ENCODE measurements around the gene AMZ2. TPM values are rescaled to one million over a fixed set of nuclear protein-coding genes. Genes with fewer than 3 reads are reported as not detected.
"Not testable (repeated sequence)": the region's sequence is repeated elsewhere in the genome, so short reads cannot be mapped to it uniquely, and the experiment has no call there.

The AMZ2 gene
- total RNA-seq, 1 donor from 2014 or later, result 43.2 TPM

GRCh38 chr17:68249354-68249765 lies 1.5 kb downstream of the AMZ2 start:
- no peak for DNase-seq

GRCh38 chr17:68253426-68253825 lies 5.6 kb downstream of the AMZ2 start:
- DNase-seq, result not testable (repeated sequence)

GRCh38 chr17:68255151-68255550 lies 7.3 kb downstream of the AMZ2 start:
- no peak for DNase-seq

- no peak for DNase-seq
Observed at GRCh38 chr17:68255731-68256538, 8.1 kb downstream of the AMZ2 start.

GRCh38 chr17:68256701-68257100 lies 8.9 kb downstream of the AMZ2 start:
- DNase-seq, result not testable (repeated sequence)

- DNase-seq, result no peak
Observed at GRCh38 chr17:68257934-68258333, 10.1 kb downstream of the AMZ2 start.

GRCh38 chr17:68258890-68259647 lies 11.2 kb downstream of the AMZ2 start:
- DNase-seq, result peak; percentile 84

GRCh38 chr17:68259648-68259951 lies 11.8 kb downstream of the AMZ2 start:
- not testable (repeated sequence) for DNase-seq

- peak; percentile 57 for DNase-seq
Observed at GRCh38 chr17:68260051-68260762, 12.4 kb downstream of the AMZ2 start.

GRCh38 chr17:68262467-68262866 lies 14.6 kb downstream of the AMZ2 start:
- DNase-seq, result peak; percentile 29

- peak; percentile 68 for DNase-seq
Observed at GRCh38 chr17:68263101-68263681, 15.3 kb downstream of the AMZ2 start.

- not testable (repeated sequence) for DNase-seq
Observed at GRCh38 chr17:68265833-68266232, 18.0 kb downstream of the AMZ2 start.

- no peak for DNase-seq
Observed at GRCh38 chr17:68273722-68274121, 25.9 kb downstream of the AMZ2 start.

- not testable (repeated sequence) for DNase-seq
Observed at GRCh38 chr17:68276339-68276738, 28.5 kb downstream of the AMZ2 start.

- no peak for DNase-seq
Observed at GRCh38 chr17:68277807-68278206, 30.0 kb downstream of the AMZ2 start.

GRCh38 chr17:68281965-68282364 lies 34.1 kb downstream of the AMZ2 start:
- DNase-seq, result not testable (repeated sequence)

- no peak for DNase-seq
Observed at GRCh38 chr17:68288375-68288774, 40.5 kb downstream of the AMZ2 start.

GRCh38 chr17:68288804-68289203 lies 41.0 kb downstream of the AMZ2 start:
- DNase-seq, result no peak

GRCh38 chr17:68289473-68289872 lies 41.6 kb downstream of the AMZ2 start:
- peak; percentile 28 for DNase-seq

GRCh38 chr17:68289936-68290267 lies 42.1 kb downstream of the AMZ2 start:
- DNase-seq, result no peak

- DNase-seq, result peak; percentile 15
Observed at GRCh38 chr17:68290268-68290954, 42.6 kb downstream of the AMZ2 start.
